K562 (cell line): ENCODE data around the gene PI16. TPM values are rescaled to one million over a fixed set of nuclear protein-coding genes. Genes with fewer than 3 reads are reported as not detected.

Experiments used
- ATAC-seq: fragments of 200-7000 bp; cut with Tn5 transposase; 3 replicates; pipeline ENCODE4 v1.9.1; 2020; ENCODE audit warnings: moderate library complexity
- BruUV-seq: library from RNA; stranded (reverse); fragments of 400-500 nt; replicated peaks from 2 replicates; lab custom pipeline; 2021; lab: Mats Ljungman, UMichigan
- CTCF ChIA-PET: fragments of 300-600 bp; formaldehyde crosslinking; extraction: SDS; loops from one replicate; lab custom pipeline; 2021; ENCODE audit warnings: low intra/inter-chr PET ratio; lab: Yijun Ruan, JAX
- POLR2A ChIA-PET: fragments of 300-600, 350-650 bp; sonication (Branson Sonifier 250); formaldehyde crosslinking; extraction: SDS; loops from one replicate; lab custom pipeline; 2021; ENCODE audit warnings: antibody characterized with exemption, inconsistent platforms; lab: Yijun Ruan, JAX
- DNase-seq, 4 experiments: peaks; one replicate each; pipeline versions ENCODE4 v3.0.0 to v3.0.0-alpha.2; 2011 to 2018; ENCODE audit warnings: low spot score in 3 of 4, mixed read lengths in 3 of 4; ENCODE audit errors: extremely low read depth in 1 of 4
- FAIRE-seq: peaks from 2 replicates; lab custom pipeline; 2011; peaks lifted over from hg19 to GRCh38; lab: Jason Lieb, UNC
- H2AFZ ChIP-seq: 2 replicates; pipeline ENCODE4 v1.6.0; 2011; ENCODE audit warnings: low read depth, low read length, control low read depth, inconsistent platforms
- H3K27ac ChIP-seq: fragments of 200-600 bp; 3 replicates; pipeline ENCODE4 v1.8.0; 2011; ENCODE audit warnings: low read depth, mild to moderate bottlenecking, control low read depth, inconsistent platforms, low read length, moderate library complexity, mixed read lengths; ENCODE audit errors: extremely low read depth
- H3K27me3 ChIP-seq, 2 experiments: fragments of 300-600 bp in 1 of 2; 2 replicates in 1 of 2; 3 replicates in 1 of 2; pipeline versions ENCODE4 v1.6.0 to v1.8.0; 2011; ENCODE audit warnings: inconsistent platforms in 2 of 2, low read length in 2 of 2, mild to moderate bottlenecking in 1 of 2, mixed read lengths in 1 of 2, moderate library complexity in 1 of 2; ENCODE audit not compliant: control insufficient read depth in 2 of 2, insufficient read depth in 2 of 2
- H3K36me3 ChIP-seq: fragments of 300-600 bp; 3 replicates; pipeline ENCODE4 v1.8.0; 2011; ENCODE audit warnings: mild to moderate bottlenecking, low read length, inconsistent platforms; ENCODE audit not compliant: control insufficient read depth, insufficient read depth
- H3K4me1 ChIP-seq, 2 experiments: fragments of 200-600 bp in 1 of 2; replicated peaks in 1 of 2; 2 replicates in 1 of 2; 3 replicates in 1 of 2; pipeline versions ENCODE4 v1.5.1 to v1.8.0; 2011; ENCODE audit warnings: inconsistent platforms in 2 of 2, low read length in 2 of 2, mild to moderate bottlenecking in 1 of 2, mixed read lengths in 1 of 2, moderate library complexity in 1 of 2; ENCODE audit not compliant: control insufficient read depth in 2 of 2, insufficient read depth in 2 of 2
- H3K4me2 ChIP-seq: 2 replicates; pipeline ENCODE4 v1.6.1; 2011; ENCODE audit warnings: low read length, control low read depth, inconsistent platforms, mixed read lengths; ENCODE audit not compliant: insufficient read depth
- H3K4me3 ChIP-seq: fragments of 200-600 bp; sonication (generic), shearing (Covaris generic); 2 replicates; pipeline ENCODE4 v1.5.1; 2016; ENCODE audit warnings: control low read depth, inconsistent platforms
- H3K79me2 ChIP-seq: fragments of 200-600 bp; 3 replicates; pipeline ENCODE4 v1.8.0; 2011; ENCODE audit warnings: low read length, inconsistent platforms; ENCODE audit not compliant: control insufficient read depth, insufficient read depth
- H3K9ac ChIP-seq, 2 experiments: 2 replicates each; pipeline versions ENCODE4 v1.6.0 to v1.6.1; 2011; ENCODE audit warnings: low read depth in 2 of 2, low read length in 2 of 2, control low read depth in 1 of 2, inconsistent platforms in 1 of 2, mild to moderate bottlenecking in 1 of 2, mixed read lengths in 1 of 2; ENCODE audit not compliant: insufficient read depth in 1 of 2
- H3K9me1 ChIP-seq: one replicate; pipeline ENCODE4 v1.6.0; 2011; ENCODE audit warnings: inconsistent platforms, mild to moderate bottlenecking, low read length, moderate library complexity; ENCODE audit not compliant: control insufficient read depth, insufficient read depth
- H3K9me3 ChIP-seq: replicated peaks from 2 replicates; pipeline ENCODE4 v1.5.1; 2011; ENCODE audit warnings: low read depth, low read length, inconsistent platforms; ENCODE audit not compliant: control insufficient read depth, insufficient read depth
- H4K20me1 ChIP-seq: replicated peaks from 2 replicates; pipeline ENCODE4 v1.6.1; 2011; ENCODE audit warnings: low read length, inconsistent platforms, mixed read lengths; ENCODE audit not compliant: control insufficient read depth, insufficient read depth
- CBFA2T3 ChIP-seq: fragments of 450-650 bp; IDR thresholded peaks from 2 replicates; pipeline ENCODE4 v1.6.1; 2017
- HDAC1 ChIP-seq, 2 experiments: fragments of 450-650 bp; IDR thresholded peaks; 2 replicates each; pipeline ENCODE4 v1.6.1; 2016 to 2017; ENCODE audit warnings: inconsistent platforms in 1 of 2, mild to moderate bottlenecking in 1 of 2, moderate library complexity in 1 of 2
- HNRNPK ChIP-seq: fragments of 200-400 bp; formaldehyde crosslinking; IDR thresholded peaks from one replicate; pipeline ENCODE4 v1.6.1; 2018; ENCODE audit warnings: mild to moderate bottlenecking, low read depth, low read length; ENCODE audit not compliant: poor library complexity, severe bottlenecking
- L3MBTL2 ChIP-seq: fragments of 450-650 bp; IDR thresholded peaks from 2 replicates; pipeline ENCODE4 v1.6.1; 2016; ENCODE audit warnings: mild to moderate bottlenecking, moderate library complexity
- MXD1 ChIP-seq: fragments of 250-450 bp; sonication (Bioruptor Pico); IDR thresholded peaks from 2 replicates; pipeline ENCODE4 v1.8.0; 2021; ENCODE audit warnings: borderline replicate concordance, mild to moderate bottlenecking, moderate library complexity; ENCODE audit not compliant: poor library complexity, severe bottlenecking
- NR0B1 ChIP-seq: fragments of 450-650 bp; IDR thresholded peaks from one replicate; pipeline ENCODE4 v1.6.1; 2018; ENCODE audit warnings: mild to moderate bottlenecking, moderate library complexity; ENCODE audit not compliant: partially characterized antibody
- NR2C2 ChIP-seq, 2 experiments: fragments of 200-800 bp in 1 of 2; sonication (Bioruptor generic) in 1 of 2; sonication (generic) in 1 of 2; formaldehyde crosslinking in 1 of 2; IDR thresholded peaks; 2 replicates each; pipeline versions ENCODE4 v1.6.1 to v1.8.0; 2016 to 2022; ENCODE audit warnings: mild to moderate bottlenecking in 1 of 2, missing compliant biosample characterization in 1 of 2, missing genetic modification characterization in 1 of 2, missing genetic modification reagents in 1 of 2
- NRF1 ChIP-seq, 2 experiments: fragments of 450-650 bp; IDR thresholded peaks in 1 of 2; conservative IDR thresholded peaks in 1 of 2; 2 replicates each; pipeline ENCODE4 v1.6.1; 2014; ENCODE audit warnings: mild to moderate bottlenecking in 2 of 2
- PTTG1 ChIP-seq: fragments of 450-650 bp; IDR thresholded peaks from 2 replicates; pipeline ENCODE4 v1.6.1; 2016; ENCODE audit warnings: low read depth, mild to moderate bottlenecking, missing genetic modification characterization, missing compliant biosample characterization
- PURB ChIP-seq: sonication (generic); formaldehyde crosslinking; IDR thresholded peaks from 2 replicates; pipeline ENCODE4 v1.9.0; 2021; ENCODE audit warnings: low read depth, mild to moderate bottlenecking, missing genetic modification reagents
- RNF2 ChIP-seq: sonication (generic); IDR thresholded peaks from 2 replicates; pipeline ENCODE4 v1.6.1; 2016
- SIX5 ChIP-seq, 2 experiments: IDR thresholded peaks; 2 replicates each; pipeline ENCODE4 v1.6.1; 2011; ENCODE audit warnings: low read length in 2 of 2, borderline replicate concordance in 1 of 2, low read depth in 1 of 2, mild to moderate bottlenecking in 1 of 2, moderate library complexity in 1 of 2; ENCODE audit not compliant: insufficient read depth in 1 of 2
- ZFP1 ChIP-seq: fragments of 450-650 bp; formaldehyde crosslinking; IDR thresholded peaks from 2 replicates; pipeline ENCODE4 v1.4.0; 2020; ENCODE audit warnings: mild to moderate bottlenecking, mixed read lengths
- ZNF518B ChIP-seq: fragments of 250-450 bp; sonication (Bioruptor Pico); IDR thresholded peaks from 2 replicates; pipeline ENCODE4 v1.5.0; 2021; ENCODE audit warnings: mild to moderate bottlenecking, moderate library complexity
- ZNF75A ChIP-seq: fragments of 450-650 bp; formaldehyde crosslinking; IDR thresholded peaks from 2 replicates; pipeline ENCODE4 v1.4.0; 2020; ENCODE audit warnings: mild to moderate bottlenecking
- ZNF77 ChIP-seq: fragments of 250-450 bp; sonication (Bioruptor Pico); IDR thresholded peaks from 2 replicates; pipeline ENCODE4 v1.5.0; 2020
- WGBS: fragments of 100-300 bp; shearing (Covaris generic); methylation state at CpG from one replicate; pipeline ENCODE4 v1.1.6; 2016; ENCODE audit warnings: low coverage, mixed read lengths; ENCODE audit not compliant: insufficient coverage; ENCODE audit errors: missing lambda C conversion rate; 5-methylcytosine and 5-hydroxymethylcytosine counted together
- in situ Hi-C: fragments of 300-500 bp; cut with MboI; formaldehyde crosslinking; loops from 4 replicates; pipeline ENCODE4 v1.15.0; 2018; ENCODE audit warnings: inconsistent platforms, mixed read lengths
- intact Hi-C: fragments of 100-400 bp; cut with micrococcal nuclease; formaldehyde crosslinking; loops from 2 replicates; pipeline ENCODE4 v1.14.2; 2022
- polyA plus RNA-seq, 8 experiments: library from polyadenylated mRNA; depleted of rRNA in 4 of 8; stranded (reverse) in 5 of 8; unstranded in 3 of 8; fragments of >200 nt; fragmentation: Nextera tagmentation in 2 of 8; fragmentation: Illumina TruSeq in 1 of 8; extraction: Ambion mirVana in 2 of 8; extraction: Trizol in 1 of 8; gene quantifications; 2 replicates each; pipeline versions ENCODE4 v1.2.1 to v1.2.3, GENCODE V29; 2011 to 2014; ENCODE audit warnings: inconsistent platforms in 1 of 8, missing spikeins in 1 of 8
- total RNA-seq, 7 experiments: library from RNA; depleted of rRNA in 6 of 7; stranded (reverse); fragments of >200 nt in 6 of 7; fragmentation: Illumina TruSeq in 2 of 7; extraction: Trizol in 2 of 7; gene quantifications; 2 replicates each; pipeline versions ENCODE4 v1.2.1 to v1.2.3, GENCODE V29; 2011 to 2021; ENCODE audit warnings: low replicate concordance in 1 of 7

The PI16 gene
- total and polyA plus RNA-seq, 9 of the 15 experiments (the other 6 are each of a cell fraction or from before 2014, with no cell fraction given), result 0.06 to 0.18 TPM; not detected in 7

- H3K4me2 ChIP-seq, result peak within 1 kb of the TSS; percentile 0; the same call in 1 of the 2 replicates
- no peaks in the 10 kb centered on the region for H3K36me3 ChIP-seq
- DNase-seq (peak; percentile 54 to 65 (median 62)), ATAC-seq (peak; percentile 84), FAIRE-seq (peak; percentile 89)
- no peaks in the 10 kb centered on the region for H3K9me1 ChIP-seq
- H3K27me3 ChIP-seq, result peaks cover 25 to 62% of the 10 kb centered on the region in 2 experiments
- in situ Hi-C loops, result loop anchor here (25.0 kb wide), 1 partner anchor 1482 kb away; no protein-coding TSS in a partner anchor
- peak within 1 kb of the TSS in 1 of 2 experiments; percentile 81; a peak in 2 of 4 replicates for H3K9ac ChIP-seq
- H3K4me3 ChIP-seq, result no peak within 1 kb of the TSS
- no TSS peak for BruUV-seq
- no peaks in the 10 kb centered on the region for H3K79me2 ChIP-seq
- 37% methylated on average over 14 of the region's 14 CpGs for WGBS
- intact Hi-C loops, result loop anchor here (10.0 kb wide), 1 partner anchor 390 kb away; no protein-coding TSS in a partner anchor
- H4K20me1 ChIP-seq, result peaks cover 3% of the 10 kb centered on the region; the same call in 1 of the 2 replicates
- H3K9me3 ChIP-seq, result no peaks in the 10 kb centered on the region
- no peak within 1 kb of the TSS for H2AFZ ChIP-seq
- CTCF ChIA-PET, result no interaction called here
- no peak within 1 kb of the TSS for H3K27ac ChIP-seq
- H3K4me1 ChIP-seq, result peaks cover 2 to 12% of the 10 kb centered on the region in 2 experiments; a peak in 3 of 5 replicates
- POLR2A ChIA-PET, result interaction anchor here (0.6 to 1.5 kb wide), 5 partner anchors 9 to 549 kb away, joined by 3 read pairs; no protein-coding TSS in a partner anchor
- TF ChIP-seq RNF2 (peak; percentile 59; the same call in 1 of the 2 replicates), NR0B1 (no peak), ZNF77 (no peak), PURB (CRISPR knock-in tag) (no peak), ZNF518B (CRISPR knock-in tag) (no peak), ZFP1 (no peak), PTTG1 (tag) (no peak), ZNF75A (CRISPR knock-in tag) (no peak), MXD1 (CRISPR knock-in tag) (no peak), HDAC1 (IDR thresholded peaks at IDR 0.05) (peak in 1 of 2 experiments; percentile 73; a peak in 1 of 4 replicates), HNRNPK (no peak), NRF1 (conservative IDR thresholded peaks at IDR 0.05 in 1 of 2, IDR thresholded peaks at IDR 0.05 in 1 of 2) (peak; percentile 10 to 16; a peak in 1 of 4 replicates), L3MBTL2 (peak; percentile 77), NR2C2 (CRISPR knock-in tag; IDR thresholded peaks at IDR 0.05) (no peak), NR2C2 (tag; IDR thresholded peaks at IDR 0.05) (peak; percentile 46; the same call in 1 of the 2 replicates), SIX5 (IDR thresholded peaks at IDR 0.05; ENCODE audit: borderline replicate concordance in 1 of 2, insufficient read depth in 1 of 2, low read depth in 1 of 2, low read length in 2 of 2) (no peak), CBFA2T3 (peak; percentile 61)
Measured at GRCh38 chr6:37005061-37005810, 50.7 kb downstream of the PI16 start, which contains the start of gene FGD2. Gene FGD2 (plus strand): TSS chr6:37005655. CDS start chr6:37005818, 163 bp downstream.
